Astrocyte (in vitro differentiated cells and primary cell): ENCODE results near the gene CFAP157. TPM values are rescaled to one million over a fixed set of nuclear protein-coding genes. Genes with fewer than 3 reads are reported as not detected.

Experiments
- DNase-seq: peaks from one replicate; pipeline ENCODE4 v3.0.0-alpha.2; 2010; ENCODE audit warnings: low read depth
- FAIRE-seq: peaks from 2 replicates; lab custom pipeline; 2011; peaks lifted over from hg19 to GRCh38; lab: Jason Lieb, UNC
- H2AFZ ChIP-seq: 2 replicates; pipeline ENCODE4 v1.6.0; 2012; ENCODE audit warnings: low read depth, low read length, inconsistent platforms
- H3K27ac ChIP-seq: 2 replicates; pipeline ENCODE4 v1.5.1; 2011; ENCODE audit warnings: low read depth, low read length, inconsistent platforms
- H3K27me3 ChIP-seq: 2 replicates; pipeline ENCODE4 v1.6.0; 2011; ENCODE audit warnings: low read length, inconsistent platforms; ENCODE audit not compliant: insufficient read depth
- H3K36me3 ChIP-seq: 2 replicates; pipeline ENCODE4 v1.5.1; 2011; ENCODE audit warnings: low read length, inconsistent platforms; ENCODE audit not compliant: insufficient read depth
- H3K4me1 ChIP-seq: 2 replicates; pipeline ENCODE4 v1.5.1; 2011; ENCODE audit warnings: low read length, inconsistent platforms; ENCODE audit not compliant: insufficient read depth
- H3K4me2 ChIP-seq: 2 replicates; pipeline ENCODE4 v1.6.0; 2012; ENCODE audit warnings: low read length, inconsistent platforms
- H3K4me3 ChIP-seq: 2 replicates; pipeline ENCODE4 v1.5.1; 2011; ENCODE audit warnings: low read depth, mild to moderate bottlenecking, low read length, inconsistent platforms; ENCODE audit not compliant: insufficient read depth
- H3K79me2 ChIP-seq: 2 replicates; pipeline ENCODE4 v1.6.0; 2012; ENCODE audit warnings: mild to moderate bottlenecking, low read length, inconsistent platforms; ENCODE audit not compliant: insufficient read depth
- H3K9ac ChIP-seq: 2 replicates; pipeline ENCODE4 v1.6.0; 2012; ENCODE audit warnings: mild to moderate bottlenecking, low read length, inconsistent platforms
- H3K9me3 ChIP-seq: 2 replicates; pipeline ENCODE4 v1.5.1; 2012; ENCODE audit warnings: low read depth, mild to moderate bottlenecking, low read length, inconsistent platforms; ENCODE audit not compliant: insufficient read depth
- H4K20me1 ChIP-seq: 2 replicates; pipeline ENCODE4 v1.6.0; 2012; ENCODE audit warnings: low read length, inconsistent platforms; ENCODE audit not compliant: insufficient read depth
- H3K27ac Mint-ChIP-seq: one replicate; pipeline ENCODE4 v1.8.0; 2021; ENCODE audit warnings: mild to moderate bottlenecking, mixed read lengths; ENCODE audit not compliant: unreplicated experiment
- H3K27me3 Mint-ChIP-seq: one replicate; pipeline ENCODE4 v1.8.0; 2021; ENCODE audit warnings: low read depth, mixed read lengths; ENCODE audit not compliant: unreplicated experiment
- H3K36me3 Mint-ChIP-seq: one replicate; pipeline ENCODE4 v1.8.0; 2021; ENCODE audit warnings: low read depth, mixed read lengths; ENCODE audit not compliant: unreplicated experiment
- H3K4me1 Mint-ChIP-seq: one replicate; pipeline ENCODE4 v1.8.0; 2021; ENCODE audit warnings: low read depth, mixed read lengths; ENCODE audit not compliant: unreplicated experiment
- H3K4me3 Mint-ChIP-seq: one replicate; pipeline ENCODE4 v1.8.0; 2021; ENCODE audit warnings: mild to moderate bottlenecking, moderate library complexity, mixed read lengths; ENCODE audit not compliant: unreplicated experiment
- H3K9me3 Mint-ChIP-seq: one replicate; pipeline ENCODE4 v1.8.0; 2021; ENCODE audit warnings: mild to moderate bottlenecking, mixed read lengths; ENCODE audit not compliant: unreplicated experiment
- EZH2 ChIP-seq: IDR thresholded peaks from 2 replicates; pipeline ENCODE4 v1.6.1; 2012; ENCODE audit warnings: mild to moderate bottlenecking, low read length, inconsistent platforms; ENCODE audit not compliant: insufficient read depth
- total RNA-seq: library from RNA; stranded (reverse); gene quantifications from 2 replicates; pipeline ENCODE4 v1.2.1, GENCODE V29; 2021
- TF ChIP-seq, protein P1 (sequence below): IDR thresholded peaks from 2 replicates; pipeline ENCODE4 v1.5.1; 2011; ENCODE audit warnings: low read depth, mild to moderate bottlenecking, inconsistent platforms, low read length, moderate library complexity; ENCODE audit not compliant: insufficient read depth

The CFAP157 gene
- total RNA-seq, 1 donor from 2014 or later, result 0.09 TPM

DNA sequence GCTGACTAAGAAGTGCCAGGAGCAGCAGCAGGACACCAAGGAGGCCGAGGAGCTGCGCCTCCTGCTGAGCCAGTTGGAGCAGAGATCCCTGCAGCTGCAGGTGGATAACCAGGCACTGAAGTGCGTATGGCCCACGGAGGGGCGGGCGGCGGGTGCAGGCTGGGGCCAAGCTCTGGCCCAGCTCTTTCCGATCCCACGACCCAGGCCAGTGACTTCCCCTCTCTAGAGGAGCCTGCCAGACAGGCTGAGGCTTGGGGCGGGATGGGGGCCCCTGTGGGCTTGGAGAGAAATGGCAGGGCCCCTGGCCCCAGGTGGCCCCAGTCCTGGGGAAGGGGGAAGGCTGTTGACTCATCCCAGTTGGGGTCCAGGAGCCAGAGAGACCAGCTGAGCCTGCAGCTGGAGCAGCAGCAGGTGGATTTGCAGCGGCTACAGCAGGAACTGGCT lies 5.1 kb downstream of the CFAP157 start:
- Histone ChIP-seq H3K4me3 (no peak overlapping the region), H4K20me1 (peaks cover 40% of the 10 kb centered on the region), H3K27ac (no peak overlapping the region), H3K36me3 (no peaks in the 10 kb centered on the region), H2AFZ (no peak overlapping the region), H3K4me1 (peaks cover 12% of the 10 kb centered on the region), H3K9me3 (no peaks in the 10 kb centered on the region), H3K9ac (no peak overlapping the region), H3K4me2 (no peak overlapping the region), H3K79me2 (peaks cover 9% of the 10 kb centered on the region), H3K27me3 (no peaks in the 10 kb centered on the region)
- H3K27ac Mint-ChIP-seq, result no peak overlapping the region
- DNase-seq (no peak), FAIRE-seq (no peak)
- H3K4me1 Mint-ChIP-seq, result peaks cover 2% of the 10 kb centered on the region
- H3K36me3 Mint-ChIP-seq, result peaks cover 12% of the 10 kb centered on the region
- TF ChIP-seq, protein P1, sequence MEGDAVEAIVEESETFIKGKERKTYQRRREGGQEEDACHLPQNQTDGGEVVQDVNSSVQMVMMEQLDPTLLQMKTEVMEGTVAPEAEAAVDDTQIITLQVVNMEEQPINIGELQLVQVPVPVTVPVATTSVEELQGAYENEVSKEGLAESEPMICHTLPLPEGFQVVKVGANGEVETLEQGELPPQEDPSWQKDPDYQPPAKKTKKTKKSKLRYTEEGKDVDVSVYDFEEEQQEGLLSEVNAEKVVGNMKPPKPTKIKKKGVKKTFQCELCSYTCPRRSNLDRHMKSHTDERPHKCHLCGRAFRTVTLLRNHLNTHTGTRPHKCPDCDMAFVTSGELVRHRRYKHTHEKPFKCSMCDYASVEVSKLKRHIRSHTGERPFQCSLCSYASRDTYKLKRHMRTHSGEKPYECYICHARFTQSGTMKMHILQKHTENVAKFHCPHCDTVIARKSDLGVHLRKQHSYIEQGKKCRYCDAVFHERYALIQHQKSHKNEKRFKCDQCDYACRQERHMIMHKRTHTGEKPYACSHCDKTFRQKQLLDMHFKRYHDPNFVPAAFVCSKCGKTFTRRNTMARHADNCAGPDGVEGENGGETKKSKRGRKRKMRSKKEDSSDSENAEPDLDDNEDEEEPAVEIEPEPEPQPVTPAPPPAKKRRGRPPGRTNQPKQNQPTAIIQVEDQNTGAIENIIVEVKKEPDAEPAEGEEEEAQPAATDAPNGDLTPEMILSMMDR, result no peak
- no peak for TF ChIP-seq EZH2
- H3K4me3 Mint-ChIP-seq, result no peak overlapping the region
- peaks cover 4% of the 10 kb centered on the region for H3K27me3 Mint-ChIP-seq
- no peaks in the 10 kb centered on the region for H3K9me3 Mint-ChIP-seq

- H3K4me3 Mint-ChIP-seq, result peak overlapping the region; percentile 34
These were observed 5.6 kb downstream of the CFAP157 start for GRCh38 chr9:127712371-127712770.

DNA sequence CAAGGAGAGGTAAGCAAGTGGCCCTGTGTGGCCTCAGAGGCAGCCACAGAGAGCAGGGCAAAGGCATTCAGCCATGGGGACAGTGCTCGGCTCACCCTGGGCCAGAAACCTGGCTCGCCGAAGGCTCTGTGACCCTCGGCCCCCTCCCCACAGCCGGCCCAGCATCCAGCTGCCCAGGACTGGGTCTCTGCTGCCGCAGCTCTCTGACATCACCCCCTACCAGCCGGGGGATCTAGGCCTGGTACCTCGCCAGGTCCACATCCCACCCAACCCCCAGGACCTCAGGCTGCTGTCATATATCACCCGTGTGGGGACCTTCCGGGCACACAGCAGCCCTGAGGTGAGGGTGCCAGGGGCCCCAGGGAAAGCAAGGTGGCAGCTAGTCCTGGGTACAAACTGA lies 6.1 kb downstream of the CFAP157 start:
- Histone ChIP-seq H4K20me1 (peaks cover 40% of the 10 kb centered on the region), H3K79me2 (peaks cover 9% of the 10 kb centered on the region), H3K4me3 (no peak overlapping the region), H3K4me1 (peaks cover 12% of the 10 kb centered on the region), H2AFZ (no peak overlapping the region), H3K4me2 (no peak overlapping the region), H3K9me3 (no peaks in the 10 kb centered on the region), H3K9ac (no peak overlapping the region), H3K36me3 (no peaks in the 10 kb centered on the region), H3K27me3 (no peaks in the 10 kb centered on the region), H3K27ac (no peak overlapping the region)
- H3K4me3 Mint-ChIP-seq, result peak overlapping the region; percentile 34
- no peaks in the 10 kb centered on the region for H3K9me3 Mint-ChIP-seq
- DNase-seq (no peak), FAIRE-seq (no peak)
- H3K27me3 Mint-ChIP-seq, result peaks cover 4% of the 10 kb centered on the region
- H3K27ac Mint-ChIP-seq, result no peak overlapping the region
- peaks cover 12% of the 10 kb centered on the region for H3K36me3 Mint-ChIP-seq
- TF ChIP-seq, protein P1, result no peak
- no peak for TF ChIP-seq EZH2
- H3K4me1 Mint-ChIP-seq, result peaks cover 2% of the 10 kb centered on the region

More at GRCh38 chr9:127712371-127712770, 5.6 kb downstream of the CFAP157 start:
- DNase-seq (no peak), FAIRE-seq (no peak)
- no peak overlapping the region for H3K9ac ChIP-seq
- H3K27ac ChIP-seq, result no peak overlapping the region
- Mint-ChIP-seq H3K36me3 (peaks cover 12% of the 10 kb centered on the region), H3K27ac (no peak overlapping the region), H3K4me1 (peaks cover 2% of the 10 kb centered on the region), H3K9me3 (no peaks in the 10 kb centered on the region), H3K27me3 (peaks cover 4% of the 10 kb centered on the region)
- TF ChIP-seq, protein P1, result no peak
- no peak for TF ChIP-seq EZH2
- H3K79me2 ChIP-seq, result peaks cover 9% of the 10 kb centered on the region
- H3K9me3 ChIP-seq, result no peaks in the 10 kb centered on the region
- peaks cover 12% of the 10 kb centered on the region for H3K4me1 ChIP-seq
- H3K27me3 ChIP-seq, result no peaks in the 10 kb centered on the region
- H4K20me1 ChIP-seq, result peaks cover 40% of the 10 kb centered on the region
- H3K4me2 ChIP-seq, result no peak overlapping the region
- no peaks in the 10 kb centered on the region for H3K36me3 ChIP-seq
- no peak overlapping the region for H2AFZ ChIP-seq
- H3K4me3 ChIP-seq, result no peak overlapping the region
